HG02938 (cell line): ENCODE data around the gene NPFFR2.
"Not testable (repeated sequence)": the region's sequence is repeated elsewhere in the genome, so short reads cannot be mapped to it uniquely, and the experiment has no call there.

Experiments used
- ATAC-seq: cut with Tn5 transposase; IDR thresholded peaks from one replicate; pipeline ENCODE4 v1.9.1; 2021; ENCODE audit warnings: mild to moderate bottlenecking, moderate library complexity; ENCODE audit not compliant: unreplicated experiment

Gene NPFFR2

GRCh38 chr4:72031868-72032608 is at the start of gene NPFFR2:
Gene NPFFR2 (plus strand): TSS chr4:72032000. CDS start chr4:72128592, 96,592 bp downstream.
- no peak for ATAC-seq

DNA sequence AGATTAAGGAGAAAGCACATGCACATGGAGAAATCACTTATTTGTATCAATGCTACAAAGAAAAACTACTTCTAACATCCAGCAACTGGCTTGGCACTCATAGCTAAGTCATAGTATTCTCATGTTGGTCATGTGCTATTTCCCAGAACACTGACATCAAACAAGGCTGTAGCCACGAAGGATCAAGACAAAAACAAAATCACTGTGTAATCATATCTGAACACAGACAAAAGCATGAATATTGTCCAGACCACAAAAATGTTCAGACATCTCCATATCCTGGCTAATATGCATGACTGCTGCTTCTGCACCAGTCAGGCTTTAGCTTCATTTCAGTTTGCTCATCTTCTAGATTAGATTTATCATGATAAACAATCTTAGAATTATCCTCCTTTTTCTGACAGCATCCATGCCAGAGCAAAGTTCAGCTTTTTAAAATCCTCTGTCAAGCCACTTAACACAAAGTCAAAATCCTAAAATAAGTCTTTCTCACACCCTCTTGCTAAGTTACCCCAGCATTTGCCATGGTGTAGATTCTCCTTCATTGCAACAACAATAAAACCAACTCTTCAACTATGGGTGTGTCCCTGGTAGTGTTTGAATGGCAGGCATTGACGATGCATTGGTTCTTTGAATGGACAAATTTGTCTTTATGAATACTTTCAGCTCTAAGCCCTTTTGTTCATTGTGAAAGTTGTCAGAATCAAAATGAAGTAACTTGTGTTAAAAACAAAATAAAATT is 39.1 kb upstream of the NPFFR2 start:
- no peak for ATAC-seq

DNA sequence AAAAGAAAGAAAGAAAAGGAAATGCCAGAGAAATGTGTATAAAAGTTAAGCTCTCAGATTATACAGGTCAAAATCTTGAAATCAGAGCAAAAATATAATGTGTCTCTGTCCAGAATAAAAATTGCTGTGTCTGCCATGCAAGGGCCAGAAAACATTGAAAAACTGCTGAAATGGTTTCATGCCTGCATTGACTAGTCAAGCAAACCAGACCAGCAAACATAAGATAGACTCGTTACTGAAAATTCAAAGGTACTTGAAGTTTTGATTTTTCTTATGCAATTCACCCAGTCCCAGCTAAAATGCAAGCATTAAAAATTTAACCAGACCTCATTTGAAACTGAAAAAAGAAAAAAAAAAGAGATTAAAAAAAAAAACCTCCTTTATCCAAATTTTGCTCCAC is 37.2 kb upstream of the NPFFR2 start:
- ATAC-seq, result no peak

DNA sequence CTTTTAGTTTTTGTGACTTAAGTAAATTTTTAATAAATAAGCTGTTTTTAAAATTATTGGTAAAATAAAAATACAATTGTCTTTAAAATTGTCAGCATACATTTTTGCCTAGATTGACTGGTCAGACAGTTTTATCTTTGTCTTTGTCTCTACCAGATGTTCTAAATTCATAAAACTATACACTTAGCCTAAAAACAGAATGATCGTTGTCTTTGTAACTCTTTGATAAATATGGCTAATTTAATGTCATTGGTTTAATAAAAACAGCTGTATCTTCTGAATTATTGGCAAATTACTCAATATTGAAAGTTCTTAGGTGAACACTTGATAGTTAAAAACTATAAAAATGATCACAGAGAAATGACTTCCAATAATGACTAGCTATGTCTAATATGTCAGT is 36.5 kb upstream of the NPFFR2 start:
- no peak for ATAC-seq

DNA sequence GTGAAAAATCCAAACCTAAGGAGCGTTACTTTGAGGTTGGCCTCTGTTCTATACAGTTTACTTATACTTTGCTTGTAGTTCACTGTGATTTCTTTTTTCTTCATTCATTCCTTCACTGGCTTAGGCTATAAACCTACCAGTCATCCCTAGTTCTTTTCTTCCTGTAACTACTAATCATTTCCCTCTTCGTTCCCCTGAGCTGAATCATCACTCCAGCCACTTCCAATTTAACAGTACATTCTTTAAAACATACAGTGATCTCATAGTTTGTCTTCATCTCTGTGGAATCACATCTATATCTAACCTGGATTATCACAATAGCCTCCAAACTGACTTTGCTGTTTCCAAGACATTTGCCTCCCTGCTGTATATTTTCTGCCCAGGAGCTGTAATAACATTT is 25.2 kb upstream of the NPFFR2 start:
- ATAC-seq, result no peak

- no peak for ATAC-seq
Measured at GRCh38 chr4:72011906-72012305, 19.9 kb upstream of the NPFFR2 start.

DNA sequence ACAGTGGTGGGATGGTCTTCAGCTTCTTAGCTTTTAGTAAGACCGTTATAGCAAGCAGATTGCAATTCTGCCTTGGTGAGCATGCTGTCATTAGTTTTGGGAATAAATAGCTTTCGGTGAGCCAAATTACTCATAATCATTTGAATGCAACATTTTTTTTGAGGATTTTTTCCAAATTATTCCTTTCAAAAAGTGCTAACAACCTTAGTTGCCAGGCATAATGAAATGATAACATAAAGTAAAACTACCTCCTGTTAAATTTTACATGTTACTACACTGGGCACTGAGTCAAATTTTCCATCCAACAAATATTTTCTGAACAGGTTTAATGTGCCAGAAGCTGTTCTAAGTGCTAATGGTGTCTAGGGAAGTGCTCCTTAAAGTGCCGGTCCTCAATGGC is 15.8 kb upstream of the NPFFR2 start:
- no peak for ATAC-seq

GRCh38 chr4:72019688-72020087 is 12.1 kb upstream of the NPFFR2 start:
- no peak for ATAC-seq

DNA sequence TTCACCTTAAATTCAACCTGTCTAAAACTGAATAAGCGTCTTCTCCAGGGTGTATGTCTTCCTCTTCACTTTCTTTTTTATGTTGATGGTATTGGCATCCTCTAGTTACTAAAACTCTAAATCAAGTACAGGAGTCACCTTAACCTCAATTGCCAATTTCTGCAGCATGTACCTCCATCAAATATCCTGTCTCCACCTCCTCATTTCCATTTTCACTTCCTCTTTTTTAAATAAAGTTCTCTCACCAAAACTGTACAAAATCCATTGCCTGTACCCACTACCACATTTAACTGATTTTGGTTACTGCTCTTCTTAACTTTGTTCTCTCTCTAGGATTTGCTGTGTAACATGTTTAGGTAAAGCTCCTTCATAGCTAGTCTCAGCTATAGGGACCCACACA is 9.2 kb upstream of the NPFFR2 start:
- ATAC-seq, result no peak

GRCh38 chr4:72055566-72055965 is 23.8 kb downstream of the NPFFR2 start:
- ATAC-seq, result no peak

- ATAC-seq, result no peak
Measured at GRCh38 chr4:72063726-72064125, 31.9 kb downstream of the NPFFR2 start.

DNA sequence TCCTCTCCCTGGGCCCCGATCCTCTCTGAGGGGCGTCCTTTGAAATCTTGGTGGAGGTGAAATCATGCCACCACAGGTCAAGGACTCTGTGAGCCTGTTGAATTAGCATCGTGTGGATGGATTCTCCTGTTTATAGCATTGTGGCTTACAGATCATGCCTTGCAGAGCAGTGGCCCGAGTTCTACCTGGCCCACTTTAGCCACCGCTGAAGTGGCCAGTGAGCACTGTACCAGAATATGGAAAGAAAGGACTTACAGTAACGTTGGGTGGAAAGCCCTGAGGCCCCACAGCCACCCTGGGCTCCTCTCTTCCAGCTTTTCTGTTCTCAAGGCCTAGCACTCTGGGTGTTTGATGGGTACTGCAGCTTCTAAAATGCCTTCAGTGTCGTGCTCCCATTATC is 35.3 kb downstream of the NPFFR2 start:
- ATAC-seq, result no peak

GRCh38 chr4:72073816-72074215 is 42.0 kb downstream of the NPFFR2 start:
- no peak for ATAC-seq

- no peak for ATAC-seq
Measured at GRCh38 chr4:72076562-72076961, 44.8 kb downstream of the NPFFR2 start.

GRCh38 chr4:72077346-72077745 is 45.5 kb downstream of the NPFFR2 start:
- no peak for ATAC-seq

DNA sequence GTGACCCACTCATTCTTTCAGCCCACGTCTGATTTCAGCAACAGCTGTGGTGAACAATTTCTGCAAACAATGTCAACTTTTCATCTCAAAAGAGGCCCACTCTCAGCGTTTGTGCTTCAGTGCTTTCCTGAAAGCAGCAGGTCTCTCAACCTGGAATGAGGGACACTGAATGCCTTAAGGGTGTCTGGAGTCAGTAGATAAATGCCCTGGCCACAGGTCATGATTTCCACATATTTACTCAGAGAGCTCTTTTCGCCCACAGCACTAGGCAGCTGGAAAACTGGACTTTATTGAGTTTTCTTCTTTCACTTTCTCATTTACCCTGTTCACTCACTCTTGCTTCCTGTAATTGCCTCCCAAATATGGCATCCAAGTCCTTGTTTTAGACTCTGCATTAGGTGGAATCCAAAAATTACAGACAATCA is 52.8 kb downstream of the NPFFR2 start:
- ATAC-seq, result peak; percentile 65

DNA sequence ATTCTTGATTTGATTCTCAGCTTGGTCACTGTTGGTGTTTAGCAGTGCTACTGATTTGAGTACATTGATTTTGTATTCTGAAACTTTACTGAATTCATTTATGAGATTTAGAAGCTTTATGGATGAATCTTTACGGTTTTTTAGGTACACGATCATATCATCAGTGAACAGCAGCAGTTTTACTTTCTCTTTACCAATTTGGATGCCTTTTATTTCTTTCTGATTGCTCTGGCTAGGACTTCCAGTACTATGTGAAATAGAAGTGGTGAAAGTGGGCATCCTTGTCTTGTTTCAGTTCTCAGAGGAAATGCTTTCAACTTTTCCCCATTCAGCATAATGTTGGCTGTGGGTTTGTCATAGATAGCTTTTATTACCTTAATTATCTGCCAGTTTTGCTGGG is 58.8 kb downstream of the NPFFR2 start:
- not testable (repeated sequence) for ATAC-seq

- no peak for ATAC-seq
Measured at GRCh38 chr4:72094059-72094797, 62.4 kb downstream of the NPFFR2 start.

DNA sequence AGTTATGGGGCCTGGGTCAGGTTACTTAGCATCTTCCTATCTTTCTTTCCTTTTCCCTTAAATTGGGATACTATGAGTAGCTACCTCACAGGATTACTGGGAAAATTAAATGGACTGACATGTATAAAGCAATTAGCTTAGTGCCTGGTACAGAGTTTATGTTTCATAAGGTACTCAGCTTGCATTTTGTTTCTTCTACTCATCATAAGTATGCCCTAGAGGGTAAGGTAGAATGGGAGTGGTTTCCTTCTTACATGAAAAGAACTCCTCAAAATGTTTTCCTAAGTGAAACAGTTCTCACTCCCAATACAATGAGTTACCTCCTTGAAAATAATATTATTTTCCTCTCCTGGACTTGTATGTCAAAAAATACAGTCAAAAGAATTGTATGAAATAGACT is 75.7 kb downstream of the NPFFR2 start:
- no peak for ATAC-seq

DNA sequence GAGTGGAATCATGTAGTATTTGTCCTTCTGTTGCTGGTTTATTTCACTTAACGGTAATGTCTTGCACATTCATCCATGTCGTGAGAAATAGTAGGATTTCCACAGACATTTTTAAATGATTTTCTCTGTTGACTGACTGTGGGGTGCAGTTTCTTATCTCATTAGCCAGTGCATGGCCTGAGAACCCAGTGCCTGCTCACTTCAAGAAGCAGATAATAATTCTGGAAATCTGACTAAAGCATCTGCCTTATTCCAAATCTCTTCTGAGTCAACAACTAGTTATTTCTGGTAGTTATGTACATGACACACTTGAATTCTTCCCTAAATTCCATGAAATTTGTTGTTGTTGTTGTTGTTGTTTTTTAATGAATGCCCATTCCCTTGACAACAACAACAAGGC is 77.6 kb downstream of the NPFFR2 start:
- no peak for ATAC-seq

- peak; percentile 18 for ATAC-seq
Measured at GRCh38 chr4:72109959-72110497, 78.2 kb downstream of the NPFFR2 start.
